ENCODE data around the gene CLEC7A.

DNA sequence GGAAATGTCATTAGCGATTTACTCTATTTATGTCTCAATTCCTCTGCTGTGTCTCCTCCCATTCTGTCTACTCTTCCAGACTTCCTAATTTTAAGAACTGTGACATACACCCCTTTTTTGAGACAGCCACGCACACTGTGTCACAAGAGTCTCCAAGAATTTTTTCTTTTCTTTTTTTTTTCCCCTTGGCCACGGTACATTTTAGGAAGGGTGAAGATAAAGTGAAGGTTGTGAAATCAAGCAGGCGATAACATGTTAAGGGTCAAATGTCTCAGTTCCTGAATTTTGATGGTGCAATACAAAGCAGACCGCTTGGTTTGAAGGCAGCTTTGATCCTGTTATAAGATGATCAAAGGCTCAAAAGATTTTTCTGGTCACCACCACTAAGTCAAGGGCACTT is 37.6 kb upstream of the CLEC7A start:
- no peak for TF ChIP-seq POLR2A (IDR thresholded peaks at IDR 0.05; ENCODE audit: low read depth, low read length)
- no peak for TF ChIP-seq POLR2AphosphoS5 (IDR thresholded peaks at IDR 0.05; ENCODE audit: low read depth, low read length)
- TF ChIP-seq TAF1 (IDR thresholded peaks at IDR 0.05; ENCODE audit: borderline replicate concordance, low read depth, low read length): no peak

All from GM12892 (cell line).